MM.1S (cell line): ENCODE measurements around the gene NUDT1.

Experiments
- DNase-seq: peaks from one replicate; pipeline ENCODE4 v3.0.0-alpha.2; 2015
- H2AFZ ChIP-seq: fragments of 300-600 bp; sonication (generic); 2 replicates; pipeline ENCODE4 v1.6.0; 2016; ENCODE audit warnings: antibody characterized with exemption, low read length
- H3F3A ChIP-seq: fragments of 300-600 bp; sonication (generic); 2 replicates; pipeline ENCODE4 v1.6.1; 2016; ENCODE audit warnings: mild to moderate bottlenecking, antibody characterized with exemption, low read length, moderate library complexity, mixed read lengths; ENCODE audit not compliant: insufficient read depth
- H3K27ac ChIP-seq: fragments of 300-600 bp; sonication (generic); 2 replicates; pipeline ENCODE4 v1.5.1; 2016; ENCODE audit warnings: mild to moderate bottlenecking, low read length
- H3K27me3 ChIP-seq: fragments of 300-600 bp; sonication (generic); replicated peaks from 2 replicates; pipeline ENCODE4 v1.6.0; 2016; ENCODE audit warnings: low read length; ENCODE audit not compliant: insufficient read depth
- H3K36me3 ChIP-seq: fragments of 300-600 bp; sonication (generic); replicated peaks from 2 replicates; pipeline ENCODE4 v1.6.1; 2016; ENCODE audit warnings: mild to moderate bottlenecking, low read length, mixed read lengths; ENCODE audit not compliant: insufficient read depth
- H3K4me1 ChIP-seq: fragments of 300-600 bp; sonication (generic); 2 replicates; pipeline ENCODE4 v1.6.1; 2016; ENCODE audit warnings: low read length, mixed read lengths
- H3K4me2 ChIP-seq: fragments of 300-600 bp; sonication (generic); 2 replicates; pipeline ENCODE4 v1.6.0; 2016; ENCODE audit warnings: low read depth, low read length
- H3K4me3 ChIP-seq: fragments of 300-600 bp; sonication (generic); 2 replicates; pipeline ENCODE4 v1.5.1; 2016; ENCODE audit warnings: low read length, mixed read lengths
- H3K79me2 ChIP-seq: fragments of 300-600 bp; sonication (generic); 2 replicates; pipeline ENCODE4 v1.6.1; 2016; ENCODE audit warnings: mixed run types, low read length, mixed read lengths
- H3K9ac ChIP-seq: fragments of 300-600 bp; sonication (generic); 2 replicates; pipeline ENCODE4 v1.6.1; 2016; ENCODE audit warnings: low read length, mixed read lengths
- H3K9me2 ChIP-seq: fragments of 300-600 bp; sonication (generic); replicated peaks from 2 replicates; pipeline ENCODE4 v1.6.1; 2016; ENCODE audit warnings: mild to moderate bottlenecking, low read length, mixed read lengths; ENCODE audit not compliant: insufficient read depth
- H3K9me3 ChIP-seq: fragments of 300-600 bp; sonication (generic); replicated peaks from 2 replicates; pipeline ENCODE4 v1.6.1; 2016; ENCODE audit warnings: mild to moderate bottlenecking, low read length, mixed read lengths; ENCODE audit not compliant: insufficient read depth
- H4K20me1 ChIP-seq: fragments of 300-600 bp; sonication (generic); 2 replicates; pipeline ENCODE4 v1.6.1; 2016; ENCODE audit warnings: mild to moderate bottlenecking, low read length, moderate library complexity, mixed read lengths; ENCODE audit not compliant: insufficient read depth
- CTCF ChIP-seq: fragments of 300-600 bp; sonication (generic); IDR thresholded peaks from 2 replicates; pipeline ENCODE4 v1.5.1; 2016; ENCODE audit warnings: antibody characterized with exemption, low read length, mixed read lengths
- EZH2 ChIP-seq: fragments of 300-600 bp; sonication (generic); optimal IDR thresholded peaks from 2 replicates; pipeline ENCODE3; 2017; ENCODE audit warnings: low read depth, mild to moderate bottlenecking, antibody characterized with exemption, low read length, mixed read lengths
- EZH2phosphoT487 ChIP-seq: fragments of 300-600 bp; sonication (generic); IDR thresholded peaks from 2 replicates; pipeline ENCODE4 v1.6.1; 2018; ENCODE audit warnings: antibody characterized with exemption, low read length

The NUDT1 gene

DNA sequence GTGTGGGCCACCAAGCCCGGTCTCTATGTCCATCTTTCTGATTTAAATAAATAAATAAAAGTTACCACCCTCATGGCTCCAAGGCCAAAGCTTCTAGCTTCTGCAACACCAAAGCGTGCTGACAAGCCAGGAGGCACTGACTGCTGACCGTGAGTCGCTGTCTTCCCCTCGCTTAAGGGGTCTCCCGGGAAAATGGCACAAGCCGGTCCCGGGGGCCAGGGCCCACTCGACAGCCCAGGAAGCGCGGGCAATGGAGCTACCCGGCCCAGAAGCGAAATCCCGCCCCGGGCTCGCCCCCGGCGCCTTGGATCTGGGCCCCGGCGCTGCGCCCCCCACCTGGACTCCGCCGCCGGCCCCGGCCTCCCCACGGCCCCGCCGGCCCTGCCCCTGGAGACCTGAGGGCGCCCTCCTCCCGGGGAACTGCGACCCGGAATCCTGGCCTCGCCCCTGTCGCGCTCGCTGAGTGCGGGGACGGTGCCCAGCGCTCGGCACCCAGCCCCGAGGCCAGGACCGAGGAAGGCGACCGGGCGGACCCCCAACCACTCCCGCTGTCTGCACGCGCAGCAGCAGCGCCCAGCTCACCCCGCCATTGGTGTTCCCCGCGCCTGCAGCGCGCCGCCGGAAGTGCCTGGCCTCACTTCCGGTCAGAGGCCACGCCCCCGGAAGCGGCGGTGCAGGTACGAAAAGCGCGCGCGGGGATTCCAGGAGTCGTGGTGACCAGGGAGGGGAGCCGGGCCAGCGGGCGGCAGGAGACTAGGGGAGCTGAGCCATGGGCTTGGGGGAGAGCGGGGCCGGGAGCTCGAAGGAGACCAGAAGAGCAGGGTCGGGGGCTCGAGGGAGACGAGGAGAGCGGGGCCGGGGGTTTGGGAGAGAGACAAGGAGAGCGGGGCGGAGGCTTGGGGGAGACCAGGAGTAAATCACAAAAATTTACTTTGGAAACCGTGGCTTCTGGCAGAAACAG, at the start of gene NUDT1, which contains the start of gene MRM2:
Gene NUDT1 (plus strand): TSS at position 647 of the 961 bp plus-strand sequence. CDS start 2,349 bp downstream, outside the sequence.
Gene MRM2 (minus strand): TSS at position 626 of the 961 bp plus-strand sequence. CDS start 36 bp downstream, at position 590.
- Histone ChIP-seq H3K36me3 (peaks cover 7% of the 10 kb centered on the region), H3K4me2 (peak within 1 kb of the TSS; percentile 98), H3K27ac (peak within 1 kb of the TSS; percentile 39; the same call in 1 of the 2 replicates), H2AFZ (peak within 1 kb of the TSS; percentile 70), H3K4me1 (peaks cover 8% of the 10 kb centered on the region), H3F3A (peaks cover 10% of the 10 kb centered on the region), H3K9me2 (no peaks in the 10 kb centered on the region), H3K4me3 (peak within 1 kb of the TSS; percentile 96), H3K9ac (peak within 1 kb of the TSS; percentile 90), H4K20me1 (no peaks in the 10 kb centered on the region), H3K9me3 (no peaks in the 10 kb centered on the region), H3K79me2 (peaks cover 37% of the 10 kb centered on the region), H3K27me3 (no peaks in the 10 kb centered on the region)
- peak; percentile 89 for DNase-seq
- TF ChIP-seq EZH2, result no peak
- no peak for TF ChIP-seq CTCF
- no peak for TF ChIP-seq EZH2phosphoT487

DNA sequence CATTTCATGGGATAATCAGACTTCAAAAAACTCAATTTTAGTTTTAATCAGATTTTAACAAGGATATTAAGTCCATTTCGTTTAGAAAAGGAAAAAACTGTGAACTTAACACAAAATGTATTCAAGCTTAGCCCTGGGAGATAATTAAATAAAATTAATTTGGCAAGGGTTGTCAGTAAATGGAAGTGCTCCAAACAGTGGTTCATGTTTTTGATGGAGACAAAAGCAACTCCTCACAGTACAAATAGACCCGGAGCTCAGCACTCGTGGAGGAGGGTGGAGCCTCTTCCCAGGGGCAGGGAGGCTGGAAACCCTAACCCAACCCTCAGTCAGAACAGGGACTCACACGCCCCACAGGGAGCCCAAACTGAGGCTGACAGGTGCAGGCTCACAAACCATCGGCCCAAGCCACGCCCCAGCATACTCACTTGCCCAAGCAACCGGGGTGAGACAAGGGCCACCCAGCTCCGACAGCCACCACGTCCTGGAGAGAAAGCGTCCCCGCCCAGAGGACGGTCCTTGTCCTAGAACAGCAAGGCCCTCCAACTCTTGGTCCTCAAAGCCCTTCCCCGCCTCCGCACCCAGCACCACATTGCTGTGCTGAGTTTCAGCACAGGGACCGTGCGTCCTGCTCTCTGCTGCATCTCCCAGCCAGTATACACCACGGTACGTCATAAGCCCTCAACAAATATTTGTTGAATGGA, 49.0 kb upstream of the NUDT1 start:
- no peaks in the 10 kb centered on the region for H3F3A ChIP-seq
- H3K4me3 ChIP-seq, result no peak overlapping the region
- no peak overlapping the region for H2AFZ ChIP-seq
- no peaks in the 10 kb centered on the region for H3K79me2 ChIP-seq
- H3K27me3 ChIP-seq, result no peaks in the 10 kb centered on the region
- peaks cover 5% of the 10 kb centered on the region; the same call in 1 of the 2 replicates for H3K36me3 ChIP-seq
- no peak overlapping the region for H3K9ac ChIP-seq
- no peak overlapping the region for H3K27ac ChIP-seq
- TF ChIP-seq CTCF, result no peak
- TF ChIP-seq EZH2, result no peak
- no peak for TF ChIP-seq EZH2phosphoT487
- H3K9me2 ChIP-seq, result no peaks in the 10 kb centered on the region
- no peaks in the 10 kb centered on the region for H4K20me1 ChIP-seq
- H3K4me2 ChIP-seq, result no peak overlapping the region
- no peaks in the 10 kb centered on the region for H3K4me1 ChIP-seq
- DNase-seq, result no peak
- H3K9me3 ChIP-seq, result no peaks in the 10 kb centered on the region

DNA sequence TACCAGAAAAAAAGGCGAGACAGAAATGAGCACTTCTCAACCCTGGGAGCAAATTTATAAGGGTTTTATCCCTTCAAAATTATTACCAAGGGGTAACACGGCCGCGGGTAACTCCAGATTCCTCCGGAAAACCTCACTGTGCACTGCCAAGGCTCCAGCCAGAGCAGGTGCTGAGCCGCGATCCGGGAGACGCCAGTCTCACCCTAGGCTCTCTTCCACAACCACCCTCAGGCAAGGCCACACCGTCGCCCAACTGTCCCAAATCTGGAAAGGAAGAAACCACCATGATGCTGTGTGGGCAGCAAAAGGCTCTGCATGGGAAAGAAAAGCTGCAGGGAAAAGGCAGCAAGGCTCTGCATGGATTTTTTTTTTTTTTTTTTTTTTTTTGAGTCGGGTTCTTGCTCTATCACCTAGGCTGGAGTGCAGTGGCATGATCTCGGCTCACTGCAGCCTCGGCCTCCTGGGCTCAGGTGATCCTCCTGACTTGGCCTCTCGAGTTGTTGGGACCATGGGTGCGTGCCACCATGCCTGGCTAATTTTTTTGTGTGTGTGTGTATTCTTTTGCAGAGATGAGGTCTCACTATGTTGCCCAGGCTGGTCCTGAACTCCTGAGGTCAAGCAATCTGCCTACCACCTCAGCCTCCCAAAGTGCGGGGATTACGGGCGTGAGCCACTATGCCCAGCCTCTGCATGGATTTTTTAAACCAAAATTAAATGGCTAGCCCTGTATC, 48.3 kb upstream of the NUDT1 start:
- DNase-seq, result no peak
- no peaks in the 10 kb centered on the region for H3F3A ChIP-seq

More for the DNA sequence above, 48.3 kb upstream of the NUDT1 start:
- Histone ChIP-seq H3K27ac (no peak overlapping the region), H3K4me3 (no peak overlapping the region), H2AFZ (no peak overlapping the region), H3K27me3 (no peaks in the 10 kb centered on the region), H3K9ac (no peak overlapping the region), H3K79me2 (no peaks in the 10 kb centered on the region), H3K4me1 (no peaks in the 10 kb centered on the region), H4K20me1 (no peaks in the 10 kb centered on the region), H3K4me2 (no peak overlapping the region), H3K36me3 (peaks cover 5% of the 10 kb centered on the region; the same call in 1 of the 2 replicates), H3K9me3 (no peaks in the 10 kb centered on the region), H3K9me2 (no peaks in the 10 kb centered on the region)
- TF ChIP-seq EZH2phosphoT487 (no peak), CTCF (no peak), EZH2 (no peak)
